Type B pancreatic cell (in vitro differentiated cells): ENCODE data around the gene KCNK6. TPM values are rescaled to one million over a fixed set of nuclear protein-coding genes. Genes with fewer than 3 reads are reported as not detected.

ENCODE experiments used
- DNase-seq: peaks from one replicate; pipeline ENCODE4 v3.0.0; 2021; ENCODE audit warnings: mixed read lengths; ENCODE audit not compliant: unreplicated experiment; ENCODE audit errors: extremely low spot score
- H3K27ac Mint-ChIP-seq: 2 replicates; pipeline ENCODE4 v1.8.0; 2021; ENCODE audit warnings: mild to moderate bottlenecking, mixed read lengths
- H3K27me3 Mint-ChIP-seq: 2 replicates; pipeline ENCODE4 v1.8.0; 2021; ENCODE audit warnings: mixed read lengths
- H3K36me3 Mint-ChIP-seq: 2 replicates; pipeline ENCODE4 v1.8.0; 2021; ENCODE audit warnings: mixed read lengths
- H3K4me1 Mint-ChIP-seq: one replicate; pipeline ENCODE4 v1.8.0; 2021; ENCODE audit warnings: mixed read lengths; ENCODE audit not compliant: unreplicated experiment
- H3K4me3 Mint-ChIP-seq: 2 replicates; pipeline ENCODE4 v1.8.0; 2021; ENCODE audit warnings: mild to moderate bottlenecking, mixed read lengths
- H3K9me3 Mint-ChIP-seq: 2 replicates; pipeline ENCODE4 v1.8.0; 2021; ENCODE audit warnings: mixed read lengths
- CTCF ChIP-seq: fragments of 200-600 bp; sonication (generic); conservative IDR thresholded peaks from 2 replicates; pipeline ENCODE4 v1.5.0; 2021; ENCODE audit warnings: antibody characterized with exemption, mild to moderate bottlenecking
- total RNA-seq: library from RNA; stranded (reverse); gene quantifications from 2 replicates; pipeline ENCODE4 v1.2.1, GENCODE V29; 2021; ENCODE audit warnings: low replicate concordance

The KCNK6 gene
- total RNA-seq, 1 donor from 2014 or later, result 5.2 TPM

GRCh38 chr19:38283271-38283670 is 36.4 kb upstream of the KCNK6 start:
- Mint-ChIP-seq H3K4me3 (no peak overlapping the region), H3K4me1 (peaks cover 18% of the 10 kb centered on the region), H3K27me3 (no peaks in the 10 kb centered on the region), H3K36me3 (no peaks in the 10 kb centered on the region), H3K9me3 (no peaks in the 10 kb centered on the region), H3K27ac (no peak overlapping the region)
- DNase-seq, result no peak
- no peak for TF ChIP-seq CTCF

- Mint-ChIP-seq H3K4me3 (no peak overlapping the region), H3K9me3 (no peaks in the 10 kb centered on the region), H3K27me3 (no peaks in the 10 kb centered on the region), H3K36me3 (no peaks in the 10 kb centered on the region), H3K27ac (no peak overlapping the region), H3K4me1 (peaks cover 11% of the 10 kb centered on the region)
- no peak for DNase-seq
- no peak for TF ChIP-seq CTCF
Observed at GRCh38 chr19:38284422-38284821, 35.2 kb upstream of the KCNK6 start.

- Mint-ChIP-seq H3K4me1 (peaks cover 11% of the 10 kb centered on the region), H3K36me3 (no peaks in the 10 kb centered on the region), H3K27me3 (no peaks in the 10 kb centered on the region), H3K4me3 (no peak overlapping the region), H3K9me3 (no peaks in the 10 kb centered on the region), H3K27ac (no peak overlapping the region)
- DNase-seq, result no peak
- TF ChIP-seq CTCF, result no peak
Observed at GRCh38 chr19:38285567-38285966, 34.1 kb upstream of the KCNK6 start.

- Mint-ChIP-seq H3K27me3 (no peaks in the 10 kb centered on the region), H3K4me3 (no peak overlapping the region), H3K27ac (no peak overlapping the region), H3K4me1 (peaks cover 7% of the 10 kb centered on the region), H3K36me3 (no peaks in the 10 kb centered on the region), H3K9me3 (no peaks in the 10 kb centered on the region)
- no peak for DNase-seq
- TF ChIP-seq CTCF, result no peak
Observed at GRCh38 chr19:38287604-38288003, 32.0 kb upstream of the KCNK6 start.

- Mint-ChIP-seq H3K4me3 (no peak overlapping the region), H3K9me3 (no peaks in the 10 kb centered on the region), H3K36me3 (no peaks in the 10 kb centered on the region), H3K27ac (no peak overlapping the region), H3K27me3 (no peaks in the 10 kb centered on the region), H3K4me1 (peaks cover 7% of the 10 kb centered on the region)
- TF ChIP-seq CTCF, result no peak
- no peak for DNase-seq
Observed at GRCh38 chr19:38288123-38288855, 31.4 kb upstream of the KCNK6 start.
